H1 (cell line): Measurements from ENCODE around the gene FRMPD2. TPM values are rescaled to one million over a fixed set of nuclear protein-coding genes. Genes with fewer than 3 reads are reported as not detected.

Source experiments
- CTCF ChIA-PET: fragments of 300-600 bp; sonication (Branson Sonifier 250); formaldehyde crosslinking; loops from one replicate; lab custom pipeline; 2021; ENCODE audit not compliant: partially characterized antibody; lab: Charles Lee
- POLR2A ChIA-PET: fragments of 300-600 bp; sonication (Branson Sonifier 250); formaldehyde crosslinking; loops from one replicate; lab custom pipeline; 2021; ENCODE audit warnings: inconsistent platforms; ENCODE audit not compliant: partially characterized antibody; lab: Charles Lee
- DNase-seq, 2 experiments: peaks; one replicate each; pipeline versions ENCODE4 v3.0.0 to v3.0.0-alpha.2; 2010 to 2022; ENCODE audit warnings: low spot score in 2 of 2, low read depth in 1 of 2, mixed read lengths in 1 of 2
- FAIRE-seq: peaks from 2 replicates; lab custom pipeline; 2011; peaks lifted over from hg19 to GRCh38; lab: Jason Lieb, UNC
- H2AFZ ChIP-seq: 2 replicates; pipeline ENCODE4 v1.8.1; 2012; ENCODE audit warnings: low read length, inconsistent platforms
- H2AK5ac ChIP-seq: 2 replicates; pipeline ENCODE4 v1.6.1; 2013; ENCODE audit warnings: low read depth, low read length
- H2BK120ac ChIP-seq: replicated peaks from 2 replicates; pipeline ENCODE3; 2013; ENCODE audit warnings: low read depth, low read length, inconsistent platforms
- H2BK12ac ChIP-seq: 2 replicates; pipeline ENCODE4 v1.6.1; 2013; ENCODE audit warnings: low read depth, low read length
- H2BK15ac ChIP-seq: 2 replicates; pipeline ENCODE4 v1.6.1; 2013; ENCODE audit warnings: low read length
- H2BK20ac ChIP-seq: 2 replicates; pipeline ENCODE4 v1.6.1; 2013; ENCODE audit warnings: low read length
- H2BK5ac ChIP-seq: 2 replicates; pipeline ENCODE4 v1.6.1; 2013; ENCODE audit warnings: low read depth, low read length
- H3K14ac ChIP-seq: 2 replicates; pipeline ENCODE4 v1.6.1; 2013; ENCODE audit warnings: inconsistent platforms; ENCODE audit not compliant: insufficient read length
- H3K18ac ChIP-seq: 2 replicates; pipeline ENCODE4 v1.6.1; 2013; ENCODE audit warnings: low read length; ENCODE audit errors: extremely low read depth
- H3K23ac ChIP-seq: 2 replicates; pipeline ENCODE4 v1.6.1; 2013; ENCODE audit warnings: inconsistent platforms; ENCODE audit not compliant: insufficient read length
- H3K23me2 ChIP-seq: 2 replicates; pipeline ENCODE4 v1.6.1; 2013; ENCODE audit warnings: low read depth, low read length
- H3K27ac ChIP-seq: 2 replicates; pipeline ENCODE4 v1.6.1; 2011; ENCODE audit warnings: low read depth, low read length, inconsistent platforms
- H3K27me3 ChIP-seq, 4 experiments: replicated peaks in 1 of 4; 1 replicate in 1 of 4; 2 replicates in 3 of 4; pipeline versions ENCODE4 v1.6.1 to v1.8.1; 2011 to 2013; ENCODE audit warnings: low read length in 3 of 4, mild to moderate bottlenecking in 3 of 4, inconsistent platforms in 2 of 4, mixed read lengths in 2 of 4, moderate library complexity in 1 of 4; ENCODE audit not compliant: control insufficient read depth in 3 of 4, insufficient read depth in 3 of 4; ENCODE audit errors: extremely low read depth in 1 of 4
- H3K36me3 ChIP-seq, 4 experiments: 2 replicates each; pipeline versions ENCODE4 v1.6.1 to v1.8.1; 2011 to 2013; ENCODE audit warnings: mild to moderate bottlenecking in 4 of 4, low read length in 3 of 4, moderate library complexity in 2 of 4, control low read depth in 1 of 4, inconsistent platforms in 1 of 4; ENCODE audit not compliant: insufficient read depth in 4 of 4, control insufficient read depth in 2 of 4
- H3K4ac ChIP-seq: replicated peaks from 2 replicates; pipeline ENCODE3; 2013; ENCODE audit warnings: low read length, low read depth, mixed read lengths, inconsistent platforms; ENCODE audit not compliant: insufficient read length
- H3K4me1 ChIP-seq, 4 experiments: replicated peaks in 1 of 4; 1 replicate in 1 of 4; 2 replicates in 3 of 4; pipeline versions ENCODE4 v1.6.1 to v1.8.1; 2011 to 2013; ENCODE audit warnings: low read length in 3 of 4, inconsistent platforms in 2 of 4, mixed read lengths in 1 of 4; ENCODE audit not compliant: insufficient read depth in 4 of 4, control insufficient read depth in 3 of 4
- H3K4me2 ChIP-seq, 2 experiments: 2 replicates each; pipeline versions ENCODE4 v1.6.1 to v1.8.1; 2011 to 2013; ENCODE audit warnings: low read depth in 2 of 2, low read length in 2 of 2, control low read depth in 1 of 2, inconsistent platforms in 1 of 2, mild to moderate bottlenecking in 1 of 2; ENCODE audit not compliant: insufficient read depth in 1 of 2
- H3K4me3 ChIP-seq, 4 experiments: fragments of 200-600, 300-600 bp in 1 of 4; sonication (generic), shearing (Covaris generic), sonication (Bioruptor Twin) in 1 of 4; 2 replicates each; pipeline versions ENCODE4 v1.5.1 to v1.8.1; 2011 to 2016; ENCODE audit warnings: low read length in 4 of 4, low read depth in 3 of 4, control low read depth in 2 of 4, inconsistent platforms in 2 of 4, mild to moderate bottlenecking in 2 of 4, mixed read lengths in 1 of 4, moderate library complexity in 1 of 4; ENCODE audit not compliant: insufficient read depth in 2 of 4; ENCODE audit errors: extremely low read depth in 1 of 4
- H3K56ac ChIP-seq: replicated peaks from 2 replicates; pipeline ENCODE3; 2013; ENCODE audit warnings: low read depth, mild to moderate bottlenecking, mixed read lengths, low read length, inconsistent platforms; ENCODE audit not compliant: insufficient read length
- H3K79me1 ChIP-seq: 2 replicates; pipeline ENCODE4 v1.6.1; 2013; ENCODE audit warnings: low read depth, low read length, control low read depth
- H3K79me2 ChIP-seq, 2 experiments: 2 replicates each; pipeline versions ENCODE4 v1.6.1 to v1.8.1; 2012 to 2013; ENCODE audit warnings: low read length in 2 of 2, mild to moderate bottlenecking in 2 of 2, inconsistent platforms in 1 of 2; ENCODE audit not compliant: insufficient read depth in 2 of 2, control insufficient read depth in 1 of 2
- H3K9ac ChIP-seq, 4 experiments: replicated peaks in 1 of 4; 1 replicate in 1 of 4; 2 replicates in 3 of 4; pipeline versions ENCODE4 v1.6.1 to v1.8.1; 2011 to 2013; ENCODE audit warnings: low read depth in 3 of 4, low read length in 3 of 4, control low read depth in 2 of 4, mild to moderate bottlenecking in 2 of 4, moderate library complexity in 2 of 4, inconsistent platforms in 1 of 4; ENCODE audit errors: extremely low read depth in 1 of 4
- H3K9me3 ChIP-seq, 2 experiments: 2 replicates each; pipeline versions ENCODE4 v1.6.1 to v1.8.1; 2012 to 2013; ENCODE audit warnings: mild to moderate bottlenecking in 2 of 2, moderate library complexity in 2 of 2, control low read depth in 1 of 2, inconsistent platforms in 1 of 2, low read depth in 1 of 2, low read length in 1 of 2, mixed read lengths in 1 of 2; ENCODE audit not compliant: insufficient read depth in 2 of 2
- H4K20me1 ChIP-seq, 2 experiments: replicated peaks in 1 of 2; 2 replicates each; pipeline versions ENCODE3 to v1.8.1; 2011 to 2013; ENCODE audit warnings: inconsistent platforms in 2 of 2, low read length in 2 of 2, mild to moderate bottlenecking in 1 of 2; ENCODE audit not compliant: insufficient read depth in 2 of 2, control insufficient read depth in 1 of 2
- H4K5ac ChIP-seq: 2 replicates; pipeline ENCODE4 v1.6.1; 2013; ENCODE audit warnings: low read length, low read depth, mixed read lengths, inconsistent platforms; ENCODE audit not compliant: insufficient read length
- H4K8ac ChIP-seq: 2 replicates; pipeline ENCODE4 v1.8.0; 2013; ENCODE audit warnings: mild to moderate bottlenecking, moderate library complexity, low read length, inconsistent platforms; ENCODE audit not compliant: insufficient read depth; ENCODE audit errors: extremely low read depth
- H4K91ac ChIP-seq: replicated peaks from 2 replicates; pipeline ENCODE3; 2013; ENCODE audit warnings: low read length, mixed read lengths, inconsistent platforms; ENCODE audit not compliant: insufficient read length
- CBX8 ChIP-seq: fragments of 300-800, 300-1000 bp; sonication (generic); IDR thresholded peaks from 2 replicates; pipeline ENCODE4 v1.7.1; 2016; ENCODE audit warnings: low read depth, low read length, borderline replicate concordance
- JUND ChIP-seq: IDR thresholded peaks from 2 replicates; pipeline ENCODE4 v1.6.1; 2011; ENCODE audit warnings: mild to moderate bottlenecking, improper control_type of control experiment, low read length
- NRF1 ChIP-seq: IDR thresholded peaks from 2 replicates; pipeline ENCODE4 v1.6.1; 2011; ENCODE audit warnings: mild to moderate bottlenecking, low read depth, low read length, improper control_type of control experiment
- RXRA ChIP-seq: IDR thresholded peaks from 2 replicates; pipeline ENCODE4 v1.6.1; 2011; ENCODE audit warnings: low read depth, mild to moderate bottlenecking, low read length, moderate library complexity; ENCODE audit not compliant: insufficient read depth
- TAF1 ChIP-seq: IDR thresholded peaks from 2 replicates; pipeline ENCODE4 v1.6.1; 2011; ENCODE audit warnings: mild to moderate bottlenecking, low read depth, low read length
- TAF7 ChIP-seq: optimal IDR thresholded peaks from 2 replicates; pipeline ENCODE3; 2011; ENCODE audit warnings: low read depth, mild to moderate bottlenecking, inconsistent platforms, low read length, moderate library complexity, borderline replicate concordance
- TCF12 ChIP-seq: IDR thresholded peaks from 2 replicates; pipeline ENCODE4 v1.6.1; 2011; ENCODE audit warnings: low read depth, mild to moderate bottlenecking, low read length
- ZNF274 ChIP-seq: IDR thresholded peaks from 2 replicates; pipeline ENCODE4 v1.7.0; 2012; ENCODE audit warnings: low read length, borderline replicate concordance; ENCODE audit errors: extremely low read depth
- WGBS, 2 experiments: shearing (Covaris generic) in 1 of 2; methylation state at CpG; one replicate each; pipeline versions ENCODE4 v1.1.6 to v1.1.7; 2013 to 2015; ENCODE audit warnings: low lambda C conversion rate in 2 of 2, mixed read lengths in 2 of 2, inconsistent platforms in 1 of 2, low coverage in 1 of 2, missing lambda C conversion rate in 1 of 2; ENCODE audit not compliant: insufficient replicate concordance in 2 of 2, insufficient coverage in 1 of 2, insufficient read length in 1 of 2; ENCODE audit errors: extremely low coverage in 1 of 2, missing lambda C conversion rate in 1 of 2; 5-methylcytosine and 5-hydroxymethylcytosine counted together
- polyA plus RNA-seq, 7 experiments: library from polyadenylated mRNA; depleted of rRNA in 3 of 7; stranded (reverse) in 5 of 7; unstranded in 2 of 7; fragments of >200 nt in 5 of 7; fragments of 200-250 nt in 2 of 7; gene quantifications; 1 replicate in 5 of 7; 2 replicates in 1 of 7; 4 replicates in 1 of 7; pipeline versions ENCODE4 v1.2.1 to v1.2.3, GENCODE V29; 2011 to 2013; ENCODE audit warnings: missing spikeins in 2 of 7, mixed read lengths in 2 of 7
- total RNA-seq: library from RNA; stranded (reverse); fragmentation: NEBNext Ultra II Directional; extraction: Animal tissue kit (Norgen Biotek cat#: 25700); gene quantifications from 2 replicates; pipeline ENCODE4 v1.2.1, GENCODE V29; 2021

FRMPD2 gene
- total and polyA plus RNA-seq, 2 of the 8 experiments (the other 6 are each of a cell fraction or from before 2014, with no cell fraction given) = 0.07 to 0.47 TPM

- no peak overlapping the region for H3K4me2 ChIP-seq
- no peak overlapping the region for H4K8ac ChIP-seq
- H3K23me2 ChIP-seq = peaks cover 5% of the 10 kb centered on the region; the same call in 1 of the 2 replicates
- H3K4me3 ChIP-seq = no peak overlapping the region
- no peak overlapping the region for H2BK15ac ChIP-seq
- H3K56ac ChIP-seq = no peak overlapping the region
- H3K79me1 ChIP-seq = no peaks in the 10 kb centered on the region
- ChIA-PET CTCF (interaction anchor here (0.6 to 6.4 kb wide), 6 partner anchors 9 to 65 kb away, joined by 3 to 46 read pairs (median 3); no protein-coding TSS in a partner anchor), POLR2A (interaction anchor here (0.5 kb wide), 1 partner anchor 1934 kb away, joined by 3 read pairs; no protein-coding TSS in a partner anchor)
- DNase-seq = no peak
- H2AFZ ChIP-seq = no peak overlapping the region
- no peaks in the 10 kb centered on the region for H3K9me3 ChIP-seq
- no peak overlapping the region for H3K27ac ChIP-seq
- no peaks in the 10 kb centered on the region for H3K4me1 ChIP-seq
- no peaks in the 10 kb centered on the region for H4K20me1 ChIP-seq
- WGBS, 2 experiments = 80% methylated on average over 1 of the region's 1 CpG; no CpG with 5 or more reads in 1 of the 2 experiments
- H3K14ac ChIP-seq = no peak overlapping the region
- H3K27me3 ChIP-seq = no peaks in the 10 kb centered on the region
- H3K4ac ChIP-seq = no peak overlapping the region
- no peak overlapping the region for H3K23ac ChIP-seq
- H2BK20ac ChIP-seq = no peak overlapping the region
- no peak overlapping the region for H4K91ac ChIP-seq
- H2BK12ac ChIP-seq = no peak overlapping the region
- H3K9ac ChIP-seq = no peak overlapping the region
- no peaks in the 10 kb centered on the region for H3K36me3 ChIP-seq
- H2AK5ac ChIP-seq = no peak overlapping the region
- no peak overlapping the region for H2BK120ac ChIP-seq
- H2BK5ac ChIP-seq = no peak overlapping the region
- FAIRE-seq = no peak
- no peak overlapping the region for H4K5ac ChIP-seq
- TF ChIP-seq CBX8 (no peak), NRF1 (no peak), TAF1 (no peak), TCF12 (no peak), JUND (no peak), ZNF274 (no peak), RXRA (no peak), TAF7 (no peak)
- H3K79me2 ChIP-seq = no peaks in the 10 kb centered on the region
- no peak overlapping the region for H3K18ac ChIP-seq
Observed at GRCh38 chr10:48224296-48224695, 50.2 kb downstream of the FRMPD2 start.
